Aorta (tissue), 5 donors: ENCODE data around the gene MICAL3. TPM values are rescaled to one million over a fixed set of nuclear protein-coding genes. Genes with fewer than 3 reads are reported as not detected.
A peak's percentile ranks its signal among the peaks of the same experiment; 100 is the strongest.

Experiments
- ATAC-seq: fragments of 200-7000 bp; cut with Tn5 transposase; one replicate; pipeline ENCODE4 v1.9.1; 2022; ENCODE audit warnings: moderate library complexity; ENCODE audit not compliant: low FRiP score
- DNase-seq, 2 donors: peaks; one replicate each; pipeline ENCODE4 v3.0.0-alpha.2; 2020
- H3K27ac ChIP-seq, 2 donors: one replicate each; pipeline ENCODE4 v1.5.1; 2013; ENCODE audit warnings: low read length in 2 of 2, mild to moderate bottlenecking in 2 of 2, moderate library complexity in 2 of 2, control low read depth in 1 of 2, inconsistent platforms in 1 of 2, low read depth in 1 of 2
- H3K27me3 ChIP-seq, 2 donors: one replicate each; pipeline ENCODE4 v1.6.1; 2013; ENCODE audit warnings: control low read depth in 1 of 2, low read length in 1 of 2, mild to moderate bottlenecking in 1 of 2, moderate library complexity in 1 of 2; ENCODE audit not compliant: insufficient read depth in 2 of 2, control insufficient read depth in 1 of 2
- H3K36me3 ChIP-seq, 2 donors: one replicate each; pipeline ENCODE4 v1.6.1; 2013; ENCODE audit warnings: control low read depth in 1 of 2, low read length in 1 of 2, mild to moderate bottlenecking in 1 of 2; ENCODE audit not compliant: insufficient read depth in 2 of 2, control insufficient read depth in 1 of 2
- H3K4me1 ChIP-seq, 2 donors: one replicate each; pipeline ENCODE4 v1.6.1; 2013; ENCODE audit warnings: low read length in 2 of 2, control low read depth in 1 of 2, mild to moderate bottlenecking in 1 of 2, moderate library complexity in 1 of 2; ENCODE audit not compliant: insufficient read depth in 2 of 2, control insufficient read depth in 1 of 2
- H3K4me3 ChIP-seq, 2 donors: one replicate each; pipeline ENCODE4 v1.5.1; 2013; ENCODE audit warnings: low read length in 2 of 2, control low read depth in 1 of 2, mild to moderate bottlenecking in 1 of 2
- H3K9me3 ChIP-seq: one replicate; pipeline ENCODE4 v1.6.1; 2013; ENCODE audit warnings: mild to moderate bottlenecking, low read length; ENCODE audit not compliant: control insufficient read depth
- WGBS, 2 donors: extraction: QIAGEN DNeasy Blood & Tissue Kit; methylation state at CpG; one replicate each; pipeline ENCODE4 v1.1.7; 2013; 5-methylcytosine and 5-hydroxymethylcytosine counted together
- intact Hi-C, 2 donors: fragments of 100-400 bp; cut with DNase I; formaldehyde crosslinking; loops; one replicate each; pipeline versions ENCODE4 v1.14.2 to v1.15.0; 2022
- polyA plus RNA-seq, 2 donors: library from polyadenylated mRNA; stranded (reverse); fragments of 200-250 nt; gene quantifications; one replicate each; pipeline ENCODE4 v1.2.3, GENCODE V29; 2013
- total RNA-seq, 2 donors: library from RNA; stranded (reverse); fragmentation: NEBNext Ultra II Directional; extraction: Animal tissue kit (Norgen Biotek cat#: 25700); gene quantifications; one replicate each; pipeline ENCODE4 v1.2.1, GENCODE V29; 2021
- donor health status: healthy with polysubstance abuse.
- donor health status: Bipolar disorder and iron deficiency.
- donor health status: DM: no; HTN: no; CAD: no.
- donor health status: DM: no; HTN: no; CAD: no.
- donor health status: DM: yes; HTN: yes; CAD: no.

MICAL3 gene
- total and polyA plus RNA-seq, 4 donors, result 3.9 to 123 (median 64.3) TPM

- H3K27me3 ChIP-seq, result no peaks in the 10 kb centered on the region
- peaks cover 6 to 9% of the 10 kb centered on the region in 2 donors for H3K4me1 ChIP-seq
- H3K4me3 ChIP-seq, result no peak overlapping the region
- no peaks in the 10 kb centered on the region for H3K9me3 ChIP-seq
- WGBS, 2 donors, result 18 to 25% methylated on average over 15 of the region's 15 CpGs
- ATAC-seq, result peak; percentile 60
- DNase-seq, result peak in 1 of 2 donors; percentile 61
- H3K27ac ChIP-seq, result no peak overlapping the region
- intact Hi-C loops, result loop anchor here in 1 of 2 donors (5.0 kb wide), 2 partner anchors 82 to 137 kb away; no protein-coding TSS in a partner anchor
- no peaks in the 10 kb centered on the region for H3K36me3 ChIP-seq
These were observed 104.2 kb downstream of the MICAL3 start for GRCh38 chr22:17920145-17920605.

- WGBS, 2 donors, result 57 to 61% methylated on average over 11 of the region's 11 CpGs
- Histone ChIP-seq H3K27ac (no peak overlapping the region), H3K9me3 (no peaks in the 10 kb centered on the region), H3K27me3 (no peaks in the 10 kb centered on the region), H3K36me3 (no peaks in the 10 kb centered on the region), H3K4me1 (peaks cover 6 to 9% of the 10 kb centered on the region in 2 donors), H3K4me3 (no peak overlapping the region)
- DNase-seq, result no peak
- no peak for ATAC-seq
- intact Hi-C loops, result loop anchor here (5.0 kb wide), 4 partner anchors 53 to 153 kb away; no protein-coding TSS in a partner anchor
These were observed 104.9 kb downstream of the MICAL3 start for GRCh38 chr22:17919276-17920144.

GRCh38 chr22:17918840-17919239 lies 105.5 kb downstream of the MICAL3 start:
- Histone ChIP-seq H3K4me1 (peaks cover 6 to 9% of the 10 kb centered on the region in 2 donors), H3K9me3 (no peaks in the 10 kb centered on the region), H3K36me3 (no peaks in the 10 kb centered on the region), H3K27ac (no peak overlapping the region), H3K4me3 (no peak overlapping the region), H3K27me3 (no peaks in the 10 kb centered on the region)
- intact Hi-C loops, result loop anchor here in 1 of 2 donors (5.0 kb wide), 2 partner anchors 53 to 153 kb away; no protein-coding TSS in a partner anchor
- no peak for DNase-seq
- 59 to 79% methylated on average over 5 of the region's 5 CpGs for WGBS, 2 donors
- no peak for ATAC-seq

GRCh38 chr22:17917490-17917983 lies 106.8 kb downstream of the MICAL3 start:
- H3K36me3 ChIP-seq, result no peaks in the 10 kb centered on the region
- no peak for DNase-seq
- intact Hi-C loops, result loop anchor here in 1 of 2 donors (5.0 kb wide), 2 partner anchors 55 to 155 kb away; no protein-coding TSS in a partner anchor
- ATAC-seq, result no peak
- 91 to 96% methylated on average over 6 of the region's 6 CpGs for WGBS, 2 donors
- H3K4me1 ChIP-seq, result peaks cover 3 to 7% of the 10 kb centered on the region in 2 donors
- no peak overlapping the region for H3K27ac ChIP-seq
- H3K4me3 ChIP-seq, result no peak overlapping the region
- H3K9me3 ChIP-seq, result no peaks in the 10 kb centered on the region
- H3K27me3 ChIP-seq, result no peaks in the 10 kb centered on the region

GRCh38 chr22:17916226-17916889 lies 108.0 kb downstream of the MICAL3 start:
- intact Hi-C loops, result loop anchor here in 1 of 2 donors (5.0 kb wide), 2 partner anchors 56 to 156 kb away; no protein-coding TSS in a partner anchor
- ATAC-seq, result no peak
- Histone ChIP-seq H3K27me3 (no peaks in the 10 kb centered on the region), H3K36me3 (no peaks in the 10 kb centered on the region), H3K27ac (no peak overlapping the region), H3K4me3 (no peak overlapping the region), H3K9me3 (no peaks in the 10 kb centered on the region), H3K4me1 (peaks cover 0 to 2% of the 10 kb centered on the region in 2 donors)
- DNase-seq, result no peak
- WGBS, 2 donors, result 81 to 82% methylated on average over 13 of the region's 13 CpGs

- no peak for DNase-seq
- intact Hi-C loops, result loop anchor here in 1 of 2 donors (5.0 kb wide), 2 partner anchors 57 to 157 kb away; no protein-coding TSS in a partner anchor
These were observed 108.7 kb downstream of the MICAL3 start for GRCh38 chr22:17915676-17916075.

GRCh38 chr22:17915188-17915587 lies 109.2 kb downstream of the MICAL3 start:
- no peaks in the 10 kb centered on the region for H3K9me3 ChIP-seq
- ATAC-seq (no peak), DNase-seq (no peak)
- H3K4me1 ChIP-seq, result no peaks in the 10 kb centered on the region
- 94 to 96% methylated on average over 10 of the region's 10 CpGs for WGBS, 2 donors
- intact Hi-C loops, result loop anchor here in 1 of 2 donors (5.0 kb wide), 2 partner anchors 57 to 157 kb away; no protein-coding TSS in a partner anchor
- no peak overlapping the region for H3K4me3 ChIP-seq
- H3K27me3 ChIP-seq, result no peaks in the 10 kb centered on the region
- H3K36me3 ChIP-seq, result no peaks in the 10 kb centered on the region
- no peak overlapping the region for H3K27ac ChIP-seq

More at GRCh38 chr22:17915676-17916075, 108.7 kb downstream of the MICAL3 start:
- Histone ChIP-seq H3K27me3 (no peaks in the 10 kb centered on the region), H3K4me3 (no peak overlapping the region), H3K27ac (no peak overlapping the region), H3K9me3 (no peaks in the 10 kb centered on the region), H3K4me1 (peaks cover 0 to 2% of the 10 kb centered on the region in 2 donors), H3K36me3 (no peaks in the 10 kb centered on the region)
- WGBS, 2 donors, result 93 to 95% methylated on average over 7 of the region's 7 CpGs
- no peak for ATAC-seq

GRCh38 chr22:17914474-17914873 lies 109.9 kb downstream of the MICAL3 start:
- DNase-seq (no peak), ATAC-seq (no peak)
- WGBS, 2 donors, result 15 to 19% methylated on average over 3 of the region's 3 CpGs
- Histone ChIP-seq H3K27ac (no peak overlapping the region), H3K9me3 (no peaks in the 10 kb centered on the region), H3K27me3 (no peaks in the 10 kb centered on the region), H3K36me3 (no peaks in the 10 kb centered on the region), H3K4me1 (no peaks in the 10 kb centered on the region), H3K4me3 (no peak overlapping the region)
- intact Hi-C loops, result loop anchor here in 1 of 2 donors (5.0 kb wide), 2 partner anchors 68 to 118 kb away; no protein-coding TSS in a partner anchor
